ENCODE measurements around the gene DIO3.

Gene DIO3

DNA sequence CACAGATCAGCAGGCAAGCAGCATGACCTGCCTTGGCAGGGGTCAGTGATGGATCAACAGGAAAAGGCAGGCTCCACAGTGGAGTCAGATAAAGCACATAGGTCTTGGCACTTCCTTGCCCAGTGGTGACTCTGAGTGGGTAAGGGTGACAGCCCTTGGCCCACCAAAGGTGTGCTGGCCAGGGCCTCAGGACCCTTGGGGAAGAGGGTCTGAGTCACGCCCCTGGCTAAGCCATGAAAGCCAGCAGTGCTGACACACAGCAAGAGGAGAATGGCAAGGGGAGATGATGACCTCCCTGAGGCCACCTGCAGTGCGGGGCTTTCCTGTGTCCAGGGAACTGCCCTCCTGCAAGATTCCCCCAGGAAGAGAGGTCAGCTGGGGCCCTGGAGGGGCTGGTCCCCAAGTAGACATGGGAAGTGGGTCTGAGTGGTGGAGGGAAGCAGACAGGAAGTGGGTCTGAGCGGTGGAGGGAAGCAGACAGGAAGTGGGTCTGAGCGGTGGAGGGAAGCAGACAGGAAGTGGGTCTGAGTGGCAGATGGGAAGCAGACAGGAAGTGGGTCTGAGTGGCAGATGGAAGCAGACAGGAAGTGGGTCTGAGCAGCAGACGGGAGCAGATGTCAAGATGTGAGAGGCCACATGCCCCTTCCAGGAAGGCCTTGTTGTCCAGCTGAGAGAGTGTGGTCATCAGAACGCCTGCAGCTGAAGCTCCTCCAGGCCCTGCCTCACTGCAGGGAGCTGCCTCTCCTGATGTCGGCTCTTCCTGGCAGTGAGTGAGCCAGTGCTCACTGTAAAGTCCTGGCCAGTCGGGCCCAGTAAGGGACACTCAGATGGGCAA, 34.8 kb downstream of the DIO3 start:
- no peak for DNase-seq (ENCODE audit: low read depth in 1 of 2, low spot score in 1 of 2)

DNA sequence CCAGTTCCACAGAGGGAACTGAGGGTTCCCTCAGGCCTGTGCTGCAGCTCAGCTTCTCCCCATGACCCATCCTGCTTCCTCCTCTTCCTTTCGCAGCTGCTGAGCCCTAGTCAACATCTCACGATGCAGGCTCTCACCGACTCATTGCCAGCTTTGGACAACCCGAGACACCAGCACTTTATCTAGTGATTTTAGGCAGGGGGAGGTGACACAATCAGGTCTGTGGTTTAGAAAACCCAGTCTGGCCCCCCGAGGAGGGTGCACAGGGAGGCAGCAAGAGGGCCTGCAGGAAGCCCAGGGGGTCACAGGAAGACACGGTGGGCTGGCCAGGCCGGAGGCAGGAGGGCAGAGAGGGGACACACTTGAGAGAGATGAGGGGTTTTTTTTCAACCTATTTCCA, 35.4 kb downstream of the DIO3 start:
- no peak for DNase-seq (ENCODE audit: low read depth in 1 of 2, low spot score in 1 of 2)

DNA sequence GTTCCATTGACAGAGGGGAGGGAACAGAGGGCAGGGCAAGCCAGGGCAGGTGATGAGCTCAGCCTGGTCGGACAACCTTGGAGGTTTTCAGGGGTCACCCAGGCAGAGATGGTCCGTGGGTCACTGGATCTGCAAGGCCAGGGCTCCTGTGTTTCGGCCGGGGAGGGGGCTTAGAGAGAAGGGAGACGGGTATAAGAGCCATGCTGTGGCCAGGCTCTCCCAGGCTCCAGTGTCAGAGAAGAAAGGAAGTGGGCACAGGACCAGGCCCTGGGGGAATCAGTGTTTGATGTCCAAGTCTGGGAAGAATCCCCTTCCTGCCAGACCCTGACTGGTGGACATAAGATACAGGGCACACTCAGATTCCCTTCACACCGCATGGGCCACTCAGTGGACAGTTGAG, 36.9 kb downstream of the DIO3 start:
- no peak for DNase-seq (ENCODE audit: low read depth in 1 of 2, low spot score in 1 of 2)

DNA sequence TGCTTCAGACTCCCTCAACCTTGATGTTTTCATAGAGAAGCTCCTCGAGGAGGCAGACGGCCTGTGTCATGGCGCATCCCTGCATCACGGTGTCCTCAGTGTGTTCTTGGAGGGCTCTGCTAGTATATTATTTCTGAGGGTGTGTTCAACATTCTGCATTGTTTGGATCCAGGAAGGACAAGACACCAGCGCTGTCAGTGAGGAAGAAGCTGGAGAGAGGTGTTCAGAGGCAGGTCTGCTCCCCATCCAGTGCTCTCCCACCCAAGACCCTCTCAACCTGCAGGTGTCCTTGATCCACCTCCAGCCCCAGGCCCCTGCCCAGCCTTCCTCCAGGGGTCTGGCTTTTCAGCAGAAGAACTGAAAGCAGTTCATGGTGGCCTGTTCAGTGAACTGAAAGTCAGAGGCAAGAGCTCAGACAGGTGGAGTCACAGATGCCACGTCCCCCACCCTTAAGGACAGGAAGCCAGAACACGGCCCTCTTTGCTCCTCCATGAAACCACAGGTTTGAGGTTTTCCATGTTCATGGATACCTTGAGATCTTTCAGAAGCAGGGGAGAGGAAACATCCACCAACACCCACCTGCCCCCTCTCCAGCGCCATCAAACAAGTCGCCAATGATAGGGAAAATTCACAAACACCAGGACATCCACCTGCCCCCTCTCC, 37.4 kb downstream of the DIO3 start:
- DNase-seq (ENCODE audit: low read depth in 1 of 2, low spot score in 1 of 2): no peak

- no peak for DNase-seq (ENCODE audit: low read depth in 1 of 2, low spot score in 1 of 2)
Measured at GRCh38 chr14:101599234-101599885, 38.1 kb downstream of the DIO3 start.

GRCh38 chr14:101600336-101600890, 39.1 kb downstream of the DIO3 start:
- DNase-seq (ENCODE audit: low read depth in 1 of 2, low spot score in 1 of 2): no peak

DNA sequence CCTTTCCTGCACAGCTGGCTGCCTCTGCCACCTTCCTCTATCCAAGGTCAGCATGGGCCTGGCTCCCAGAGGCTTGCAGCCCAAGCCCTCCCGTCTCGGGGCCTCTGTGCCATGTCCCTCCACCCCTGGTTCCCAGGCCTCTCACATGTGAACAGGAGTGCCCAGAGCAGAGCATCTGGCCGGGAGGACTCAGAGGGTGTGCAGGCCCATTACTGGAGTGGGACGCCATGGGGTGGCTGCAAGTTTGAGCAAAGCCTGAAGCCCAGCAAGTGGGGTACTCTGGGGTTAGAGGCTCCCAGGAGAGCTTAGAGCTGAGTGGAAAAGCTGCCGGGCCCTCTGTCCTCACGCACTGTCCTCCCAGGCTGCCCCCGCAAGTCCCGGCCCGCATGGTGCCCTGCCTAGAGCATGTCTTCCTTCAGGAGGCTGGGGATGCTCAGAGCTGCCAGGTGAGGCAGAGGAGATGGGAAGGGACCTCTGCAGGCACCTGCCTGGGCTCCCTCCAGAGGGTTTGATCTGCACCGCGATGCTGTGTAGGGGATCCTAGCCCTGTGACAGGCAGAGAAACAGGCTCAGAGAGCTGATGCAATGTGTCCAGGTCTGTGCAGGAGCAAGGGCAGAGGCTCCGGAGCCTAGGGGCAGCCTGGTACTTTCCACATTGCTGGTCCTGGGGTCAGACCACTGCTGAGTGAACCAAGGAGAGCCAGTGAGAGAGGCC, 39.8 kb downstream of the DIO3 start:
- no peak for DNase-seq (ENCODE audit: low read depth in 1 of 2, low spot score in 1 of 2)

- no peak for DNase-seq (ENCODE audit: low read depth in 1 of 2, low spot score in 1 of 2)
Measured at GRCh38 chr14:101601606-101602465, 40.5 kb downstream of the DIO3 start.

DNA sequence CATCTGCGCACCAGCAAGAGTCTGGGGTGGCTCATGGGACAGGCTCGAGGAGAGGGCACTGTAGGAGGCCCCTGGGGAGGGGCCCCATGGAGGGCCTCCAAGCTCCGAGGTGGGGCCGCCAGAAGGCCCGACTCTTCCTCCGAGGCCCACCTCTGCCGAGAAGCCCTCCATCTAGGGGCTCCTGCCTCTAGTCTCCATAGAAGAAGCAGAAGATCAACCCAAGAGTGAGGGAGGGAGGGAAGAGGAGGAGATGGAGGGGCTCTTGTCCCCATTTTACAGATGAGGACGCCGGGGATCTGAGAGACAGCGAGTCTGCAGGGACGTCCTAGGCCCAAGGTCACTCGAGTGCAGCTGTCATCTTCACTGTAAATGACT, 41.2 kb downstream of the DIO3 start:
- no peak for DNase-seq (ENCODE audit: low read depth in 1 of 2, low spot score in 1 of 2)

GRCh38 chr14:101603096-101603495, 41.8 kb downstream of the DIO3 start:
- no peak for DNase-seq (ENCODE audit: low read depth in 1 of 2, low spot score in 1 of 2)

DNA sequence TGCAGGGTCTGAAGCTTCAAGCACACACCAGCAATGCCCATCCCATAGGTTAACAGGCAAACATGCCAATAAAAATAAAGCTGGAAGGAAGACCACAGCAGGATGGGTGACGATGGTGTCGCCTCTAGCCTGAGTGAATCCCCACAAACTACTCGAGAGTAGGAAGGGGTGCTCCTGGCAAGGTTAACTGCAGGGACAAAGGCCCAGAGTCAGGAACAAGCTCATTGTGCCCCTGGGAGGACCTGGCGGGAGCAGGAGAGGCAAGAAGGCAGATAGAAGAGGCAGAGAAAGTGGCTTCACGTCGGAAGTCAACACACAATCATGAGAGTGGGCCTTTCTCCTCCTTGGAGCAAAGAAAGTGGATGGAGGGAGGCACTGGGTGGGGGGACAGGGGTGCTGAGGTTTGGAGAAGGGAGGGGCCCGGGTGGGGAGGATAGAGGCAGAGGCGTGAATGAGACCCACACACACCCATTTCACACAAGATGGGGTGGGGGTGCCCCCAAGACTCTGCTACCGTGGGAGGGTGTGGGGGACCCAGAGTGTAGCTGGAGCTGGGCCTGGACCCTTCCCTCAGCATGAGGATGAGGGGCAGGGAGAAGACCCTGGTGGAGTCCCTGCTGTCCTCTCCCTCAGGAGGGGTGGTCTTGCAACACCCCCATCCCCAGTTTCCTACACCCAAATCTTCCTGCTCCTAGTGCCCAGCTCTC, 43.1 kb downstream of the DIO3 start:
- DNase-seq (ENCODE audit: low read depth in 1 of 2, low spot score in 1 of 2): no peak

GRCh38 chr14:101604935-101605780, 43.9 kb downstream of the DIO3 start:
- no peak for DNase-seq (ENCODE audit: low read depth in 1 of 2, low spot score in 1 of 2)

DNA sequence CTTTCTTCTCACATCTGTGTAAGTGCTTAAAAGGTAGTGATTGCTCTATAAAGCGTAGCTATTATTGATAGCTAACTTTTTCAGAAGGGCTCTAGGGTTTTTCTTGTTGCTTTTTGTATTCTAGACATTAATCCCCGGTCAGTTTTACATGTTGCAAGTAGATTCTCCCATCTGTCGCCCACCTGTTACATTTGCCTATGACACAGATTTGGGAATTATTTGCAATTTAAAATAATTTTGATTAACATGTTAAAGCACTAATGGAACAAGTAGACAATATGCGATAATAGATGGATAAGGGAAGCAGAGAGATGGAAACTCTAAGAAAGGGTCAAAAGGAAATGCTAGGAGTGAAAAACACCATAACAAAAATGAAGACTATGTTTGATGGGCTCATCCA, 44.5 kb downstream of the DIO3 start:
- DNase-seq (ENCODE audit: low read depth in 1 of 2, low spot score in 1 of 2): no peak

Data from activated T-helper 1 cell treated with anti-CD3 and anti-CD28 coated beads, Interleukin-2, amount 50 U/mL, for 16 hours (primary cell).